ENCODE results near the gene ULK4. TPM values are rescaled to one million over a fixed set of nuclear protein-coding genes. Genes with fewer than 3 reads are reported as not detected.

ULK4 gene
- total and polyA plus RNA-seq, 2 of the 8 experiments (the other 6 are each of a cell fraction or from before 2014, with no cell fraction given), result 3.0 to 10.8 TPM

DNA sequence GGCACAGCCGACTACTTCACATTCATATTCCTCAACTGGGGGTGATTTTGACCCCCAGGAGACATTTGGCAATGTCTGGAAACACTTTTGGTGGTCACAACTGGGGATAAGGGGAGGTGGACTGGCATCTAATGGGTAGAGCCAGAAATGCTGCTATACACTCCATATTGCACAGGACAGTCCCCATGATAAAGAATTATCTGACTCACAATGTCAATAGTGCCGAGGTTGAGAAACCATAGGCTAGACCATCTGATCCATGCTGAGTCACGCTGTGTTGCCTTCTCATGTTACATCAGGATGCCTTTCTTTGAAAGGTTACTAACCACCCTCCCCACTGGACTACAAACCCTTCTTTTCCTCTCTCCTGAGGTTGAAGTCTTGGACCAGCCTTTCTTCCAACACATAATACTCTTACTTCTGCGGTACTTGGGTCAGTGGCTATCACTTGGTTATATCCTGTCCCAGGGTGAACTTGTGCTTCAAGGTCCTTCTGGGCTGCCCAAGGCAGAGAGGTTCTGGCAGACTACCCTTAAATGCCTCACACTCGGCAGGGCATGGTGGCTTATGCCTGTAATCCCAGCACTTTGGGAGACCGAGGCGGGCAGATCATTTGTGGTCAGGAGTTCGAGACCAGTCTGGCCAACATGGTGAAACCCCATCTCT, 693.8 kb downstream of the ULK4 start:
- no peak overlapping the region for H2AK5ac ChIP-seq (ENCODE audit: low read depth, low read length)
- no peaks in the 10 kb centered on the region for H3K27me3 ChIP-seq (replicated peaks in 1 of 4; ENCODE audit: control insufficient read depth in 3 of 4, extremely low read depth in 1 of 4, insufficient read depth in 3 of 4, low read length in 3 of 4)
- H3K18ac ChIP-seq (ENCODE audit: extremely low read depth, low read length), result no peak overlapping the region
- no peak overlapping the region for H3K9ac ChIP-seq (replicated peaks in 1 of 4; ENCODE audit: extremely low read depth in 1 of 4, low read depth in 3 of 4, low read length in 3 of 4)
- CTCF ChIA-PET (ENCODE audit: partially characterized antibody), result interaction anchor here (0.7 to 1.4 kb wide), 3 partner anchors 18 to 32 kb away, joined by 3 to 4 read pairs (median 3); no protein-coding TSS in a partner anchor
- H2BK20ac ChIP-seq (ENCODE audit: low read length), result no peak overlapping the region
- no peaks in the 10 kb centered on the region for H3K23me2 ChIP-seq (ENCODE audit: low read depth, low read length)
- H3K79me2 ChIP-seq (ENCODE audit: control insufficient read depth in 1 of 2, insufficient read depth in 2 of 2, low read length in 2 of 2), result no peaks in the 10 kb centered on the region
- no peaks in the 10 kb centered on the region for H4K20me1 ChIP-seq (replicated peaks in 1 of 2; ENCODE audit: control insufficient read depth in 1 of 2, insufficient read depth in 2 of 2, low read length in 2 of 2)
- H3K56ac ChIP-seq (replicated peaks; ENCODE audit: insufficient read length, low read depth, low read length), result no peak overlapping the region
- WGBS, 2 experiments (ENCODE audit: extremely low coverage in 1 of 2, insufficient coverage in 1 of 2, insufficient read length in 1 of 2, insufficient replicate concordance in 2 of 2, low coverage in 1 of 2, low lambda C conversion rate in 2 of 2, missing lambda C conversion rate in 1 of 2), result 93% methylated on average over 8 of the region's 8 CpGs; no CpG with 5 or more reads in 1 of the 2 experiments
- H3K79me1 ChIP-seq (ENCODE audit: low read depth, low read length), result no peaks in the 10 kb centered on the region
- H2BK15ac ChIP-seq (ENCODE audit: low read length), result no peak overlapping the region
- H2BK12ac ChIP-seq (ENCODE audit: low read depth, low read length), result no peak overlapping the region
- H3K4me2 ChIP-seq (ENCODE audit: insufficient read depth in 1 of 2, low read depth in 2 of 2, low read length in 2 of 2), result no peak overlapping the region
- POLR2A ChIA-PET (ENCODE audit: partially characterized antibody), result interaction anchor here (1.2 kb wide), 1 partner anchor 27 kb away, joined by 3 read pairs; no protein-coding TSS in a partner anchor
- H3K4ac ChIP-seq (replicated peaks; ENCODE audit: insufficient read length, low read depth, low read length), result no peak overlapping the region
- no peak overlapping the region for H4K91ac ChIP-seq (replicated peaks; ENCODE audit: insufficient read length, low read length)
- no peak overlapping the region for H2AFZ ChIP-seq (ENCODE audit: low read length)
- FAIRE-seq (no peak), DNase-seq (ENCODE audit: low read depth in 1 of 2, low spot score in 2 of 2) (no peak)
- H2BK120ac ChIP-seq (replicated peaks; ENCODE audit: low read depth, low read length), result no peak overlapping the region
- H3K27ac ChIP-seq (ENCODE audit: low read depth, low read length), result no peak overlapping the region
- H3K23ac ChIP-seq (ENCODE audit: insufficient read length), result no peak overlapping the region
- no peak overlapping the region for H4K8ac ChIP-seq (ENCODE audit: extremely low read depth, insufficient read depth, low read length)
- no peaks in the 10 kb centered on the region; a peak in 1 of 8 replicates for H3K36me3 ChIP-seq (ENCODE audit: control insufficient read depth in 2 of 4, insufficient read depth in 4 of 4, low read length in 3 of 4)
- H3K4me3 ChIP-seq (ENCODE audit: extremely low read depth in 1 of 4, insufficient read depth in 2 of 4, low read depth in 3 of 4, low read length in 4 of 4), result no peak overlapping the region
- peaks cover 4% of the 10 kb centered on the region in 2 experiments; a peak in 3 of 4 replicates for H3K9me3 ChIP-seq (ENCODE audit: insufficient read depth in 2 of 2, low read depth in 1 of 2, low read length in 1 of 2)
- H2BK5ac ChIP-seq (ENCODE audit: low read depth, low read length), result no peak overlapping the region
- no peak overlapping the region for H4K5ac ChIP-seq (ENCODE audit: insufficient read length, low read depth, low read length)
- no peak overlapping the region for H3K14ac ChIP-seq (ENCODE audit: insufficient read length)
- H3K4me1 ChIP-seq (replicated peaks in 1 of 4; ENCODE audit: control insufficient read depth in 3 of 4, insufficient read depth in 4 of 4, low read length in 3 of 4), result peaks cover 0 to 5% (median 0%) of the 10 kb centered on the region in 4 experiments; a peak in 1 of 7 replicates
- TF ChIP-seq JUND (IDR thresholded peaks at IDR 0.05; ENCODE audit: low read length) (no peak), SIX5 (IDR thresholded peaks at IDR 0.05; ENCODE audit: low read depth, low read length) (no peak), PHF8 (conservative IDR thresholded peaks at IDR 0.05; ENCODE audit: low read depth, low read length) (no peak)

Data from H1 (cell line).